ENCODE data around the gene NT5DC1.

NT5DC1 gene

GRCh38 chr6:116217069-116217468 lies 116.4 kb downstream of the NT5DC1 start:
- intact Hi-C loops (cut with DNase I): no loop called here
- DNase-seq: no peak

DNA sequence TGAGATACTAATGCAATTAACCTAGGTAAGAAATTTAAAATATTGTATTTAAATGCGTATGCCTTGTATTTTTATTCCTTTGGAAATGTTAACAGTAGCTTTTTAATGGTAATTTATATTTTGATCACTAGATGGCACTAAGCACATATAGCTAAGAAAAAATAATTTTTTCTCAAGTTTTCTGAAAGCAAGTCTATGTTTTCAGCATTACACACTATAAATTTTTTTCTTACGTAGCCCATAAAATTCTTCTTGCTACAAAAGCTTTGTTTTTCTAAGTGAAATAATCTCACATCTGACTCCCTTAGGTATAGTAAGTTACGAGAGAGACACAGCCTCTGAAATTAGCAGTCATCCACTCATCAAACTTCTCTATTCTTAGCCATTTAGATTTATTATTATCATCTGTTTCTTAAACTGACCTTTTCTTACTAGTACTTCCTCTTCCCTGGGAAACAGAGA lies 117.5 kb downstream of the NT5DC1 start:
- intact Hi-C loops (cut with DNase I): no loop called here

DNA sequence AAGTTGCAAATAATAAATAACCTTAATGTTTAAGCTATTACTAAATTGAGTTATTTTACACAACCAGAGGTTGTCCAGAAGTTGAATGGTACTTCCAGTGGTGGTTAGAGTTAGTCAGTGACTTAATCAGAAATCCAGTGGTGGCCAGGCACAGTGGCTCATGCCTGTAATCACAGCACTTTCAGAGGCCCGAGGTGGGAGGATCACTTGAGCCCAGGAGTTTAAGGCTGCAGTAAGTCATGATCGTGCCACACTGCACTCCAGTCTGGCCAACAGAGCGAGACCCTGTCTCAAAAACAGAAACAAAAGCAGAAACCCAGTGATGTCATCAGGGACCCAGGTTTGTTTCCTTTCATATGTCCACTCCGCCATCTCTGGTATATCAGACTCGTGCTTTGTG lies 118.2 kb downstream of the NT5DC1 start:
- intact Hi-C loops (cut with DNase I): no loop called here
- DNase-seq: no peak

More for the DNA sequence above, 117.5 kb downstream of the NT5DC1 start:
- DNase-seq: no peak

DNA sequence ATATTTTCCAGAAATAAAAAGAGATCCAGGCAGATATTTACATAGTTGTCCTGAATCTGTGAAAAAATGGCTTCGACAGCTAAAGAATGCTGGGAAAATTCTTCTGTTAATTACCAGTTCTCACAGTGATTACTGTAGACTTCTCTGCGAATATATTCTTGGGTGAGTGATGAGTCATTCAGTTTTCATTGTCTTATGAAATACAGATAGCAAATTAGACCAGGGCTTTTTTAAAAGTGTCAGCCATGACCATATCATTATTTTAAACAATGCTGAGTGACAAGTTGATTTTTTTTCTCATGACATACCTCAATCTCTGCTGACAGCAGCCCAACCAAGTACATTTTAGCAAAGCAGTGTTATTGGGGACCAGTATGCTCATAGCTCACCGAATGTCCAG lies 120.4 kb downstream of the NT5DC1 start:
- intact Hi-C loops (cut with DNase I): no loop called here
- no peak for DNase-seq

DNA sequence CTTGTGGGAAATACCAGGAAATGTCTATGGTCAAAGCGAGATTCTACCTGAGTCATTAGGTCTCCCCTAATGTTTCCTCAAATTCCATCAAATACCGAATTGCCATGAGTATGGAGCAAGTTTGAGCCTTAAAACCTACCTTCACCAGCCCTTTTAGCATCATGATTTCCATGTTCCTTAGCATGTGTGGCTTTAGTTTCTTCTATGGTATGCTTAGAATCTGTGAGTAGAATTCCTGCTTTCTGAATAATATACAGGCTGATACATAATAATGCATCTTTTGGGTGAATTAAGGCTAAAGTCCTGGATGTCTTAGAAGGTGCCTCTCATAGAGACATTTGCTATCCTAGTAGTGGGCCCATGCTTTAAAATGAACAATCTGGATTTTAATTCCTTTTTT lies 121.3 kb downstream of the NT5DC1 start:
- intact Hi-C loops (cut with DNase I): no loop called here

DNA sequence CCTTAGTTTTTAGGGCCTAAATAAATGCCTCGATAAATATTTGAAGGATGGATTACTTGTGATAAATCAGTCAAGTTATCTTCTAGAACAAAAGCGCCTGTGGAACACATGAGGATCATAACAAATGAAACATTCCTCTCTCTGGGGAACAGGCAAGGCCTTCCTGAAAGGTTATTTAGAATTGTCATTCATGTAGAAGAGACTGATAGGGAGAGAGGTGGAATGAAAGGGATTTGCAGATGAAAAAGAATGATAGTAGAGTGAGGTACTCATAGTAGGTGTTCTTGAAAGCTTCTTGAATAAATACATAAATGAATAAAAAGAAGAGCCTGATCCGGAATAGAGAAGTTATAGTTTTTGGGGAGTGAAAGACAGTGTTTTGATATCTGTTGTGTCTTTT lies 122.7 kb downstream of the NT5DC1 start:
- no peak for DNase-seq

More for the DNA sequence above, 121.3 kb downstream of the NT5DC1 start:
- no peak for DNase-seq

DNA sequence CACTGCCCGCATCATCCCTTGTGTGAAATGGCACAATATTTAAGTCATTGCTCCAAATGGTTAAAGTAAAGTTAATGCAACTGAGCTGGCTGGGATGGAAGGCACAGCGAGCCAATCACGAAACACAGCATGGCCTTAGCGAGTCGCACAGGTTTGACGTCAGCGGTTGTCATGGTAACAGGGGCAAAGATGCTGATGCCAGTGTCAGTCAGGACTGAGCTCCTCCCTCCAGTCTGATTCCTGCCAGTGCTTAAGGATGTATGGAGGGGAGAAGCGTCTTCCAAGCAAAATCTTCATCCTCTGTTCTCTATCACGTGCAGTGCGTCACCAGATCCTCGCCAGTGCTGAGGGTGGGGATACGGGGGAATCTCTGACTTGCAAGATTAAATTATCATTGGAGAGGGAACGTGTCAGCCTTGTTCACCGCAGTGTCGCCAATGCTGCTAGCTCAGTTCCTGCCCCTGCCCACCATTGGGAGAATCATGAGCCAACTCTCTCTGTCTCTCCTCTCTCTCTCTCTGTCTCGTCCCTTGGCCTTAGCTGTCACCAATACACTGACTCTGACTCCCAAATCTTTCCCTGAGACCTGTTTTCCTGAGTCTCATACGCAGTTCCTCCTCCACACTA lies 128.7 kb downstream of the NT5DC1 start:
- intact Hi-C loops (cut with DNase I): no loop called here
- peak; percentile 94 to 99 (median 98) for DNase-seq

More for the DNA sequence above, 122.7 kb downstream of the NT5DC1 start:
- intact Hi-C loops (cut with DNase I): no loop called here

DNA sequence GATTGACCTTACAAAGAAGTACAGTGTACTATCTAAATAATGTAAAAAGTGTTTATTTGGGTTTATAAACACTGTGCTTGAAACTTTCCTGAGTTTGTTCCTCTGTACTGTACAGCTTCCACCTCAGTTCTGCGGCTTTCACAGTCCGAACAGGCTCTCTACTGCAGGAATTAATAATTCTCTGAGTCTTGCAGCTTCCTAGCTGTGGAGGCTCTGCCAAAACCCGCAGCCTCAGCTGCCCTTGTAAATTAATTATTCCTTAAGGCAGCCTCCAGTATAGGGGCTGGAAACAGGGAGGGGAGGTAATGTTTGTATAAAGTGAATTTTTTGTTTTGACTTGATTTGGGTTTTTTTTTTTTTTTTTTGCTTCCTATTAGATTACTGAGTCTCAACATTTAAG lies 134.0 kb downstream of the NT5DC1 start:
- intact Hi-C loops (cut with DNase I): no loop called here
- no peak for DNase-seq

DNA sequence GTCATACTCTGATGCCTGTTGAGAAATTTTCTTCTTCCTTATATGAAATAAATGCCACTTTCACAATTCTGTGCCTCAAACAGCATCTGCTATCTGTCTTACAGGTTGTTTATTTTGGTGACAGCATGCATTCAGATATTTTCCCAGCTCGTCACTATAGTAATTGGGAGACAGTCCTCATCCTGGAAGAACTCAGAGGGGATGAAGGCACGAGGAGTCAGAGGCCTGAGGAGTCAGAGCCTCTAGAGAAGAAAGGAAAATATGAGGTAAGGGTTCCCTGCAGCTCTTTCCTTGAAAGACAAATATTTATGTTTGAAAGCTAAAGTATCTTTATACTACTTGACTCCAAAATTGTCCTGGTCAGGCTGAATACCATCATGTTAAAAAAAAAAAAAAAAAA lies 137.4 kb downstream of the NT5DC1 start:
- no peak for DNase-seq
- intact Hi-C loops (cut with DNase I): no loop called here

DNA sequence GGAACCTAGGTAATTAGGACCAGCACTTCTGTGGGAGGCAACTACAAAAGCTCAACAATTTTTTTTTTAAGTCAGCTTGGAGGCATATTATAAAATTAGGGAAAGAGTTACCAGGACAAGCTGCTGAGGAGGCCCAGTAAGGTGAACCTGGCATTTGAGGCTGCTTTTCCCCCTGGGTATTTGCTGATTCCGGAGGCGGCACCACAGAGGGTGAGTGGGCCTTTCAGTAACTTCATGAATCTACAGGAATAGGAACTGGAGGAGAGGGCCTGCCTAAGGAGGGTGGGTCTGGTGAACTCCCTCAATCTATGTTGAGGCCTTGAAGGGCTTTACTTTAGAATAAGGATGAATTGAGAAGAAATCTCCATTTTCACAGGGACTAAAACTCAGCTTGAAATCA lies 138.6 kb downstream of the NT5DC1 start:
- no peak for DNase-seq
- intact Hi-C loops (cut with DNase I): no loop called here

DNA sequence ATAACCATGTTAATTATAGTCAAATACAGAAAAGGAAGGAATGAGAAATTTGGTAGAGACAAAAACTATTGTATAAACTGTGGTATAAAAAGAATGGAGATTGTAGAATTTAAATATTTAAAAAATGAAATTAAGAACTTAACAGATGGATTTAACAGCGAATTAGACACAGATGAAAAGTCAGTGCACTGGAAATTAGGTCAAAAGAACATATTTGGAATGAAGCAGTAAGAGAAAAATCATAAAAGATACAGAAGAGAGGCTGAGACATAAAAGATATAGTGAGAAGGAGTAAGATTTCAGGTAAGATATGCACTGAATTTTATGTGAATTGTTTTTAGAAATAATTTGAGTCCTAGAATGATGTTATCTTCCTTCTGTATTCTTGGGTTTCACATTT lies 139.2 kb downstream of the NT5DC1 start:
- intact Hi-C loops (cut with DNase I): no loop called here
- DNase-seq: no peak

GRCh38 chr6:116244284-116244683 lies 143.6 kb downstream of the NT5DC1 start:
- intact Hi-C loops (cut with DNase I): no loop called here
- DNase-seq: no peak

DNA sequence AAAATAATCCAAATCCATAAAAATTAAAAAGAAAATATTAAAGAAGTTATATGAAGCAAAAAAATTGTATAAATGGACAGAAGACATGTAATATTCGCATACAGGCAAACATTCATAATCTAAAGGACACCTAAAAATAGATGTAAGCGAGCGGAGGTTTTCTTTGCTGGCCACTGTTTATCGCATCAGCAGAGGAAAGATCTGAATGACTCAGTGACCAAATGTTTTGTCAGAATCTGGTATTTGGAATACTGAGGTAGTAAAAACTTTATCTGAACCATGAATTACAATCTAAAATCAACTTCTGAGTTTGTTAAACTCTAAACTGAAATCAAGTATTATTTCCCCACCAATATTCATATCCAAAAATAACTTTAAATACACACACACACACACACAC lies 145.4 kb downstream of the NT5DC1 start:
- intact Hi-C loops (cut with DNase I): no loop called here
- DNase-seq: no peak

DNA sequence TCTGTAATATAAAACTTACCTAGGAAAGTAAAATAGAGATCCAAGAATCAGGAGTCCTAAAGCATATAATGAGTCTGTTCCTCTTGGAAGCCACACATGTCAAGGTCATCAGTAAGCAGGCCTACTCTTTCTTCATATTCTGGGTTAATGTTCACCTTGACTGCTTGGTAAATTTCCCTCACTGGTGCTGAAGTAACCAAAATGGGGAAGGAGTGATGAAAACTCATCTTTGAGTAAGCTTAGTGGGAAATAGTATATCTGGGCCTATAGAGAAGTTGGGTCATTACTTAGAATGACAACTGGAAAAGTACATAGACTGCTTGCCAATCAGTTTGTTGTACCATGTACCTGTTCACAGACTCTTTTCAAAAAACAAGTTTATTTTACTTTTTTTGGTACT lies 146.6 kb downstream of the NT5DC1 start:
- intact Hi-C loops (cut with DNase I): no loop called here
- no peak for DNase-seq

DNA sequence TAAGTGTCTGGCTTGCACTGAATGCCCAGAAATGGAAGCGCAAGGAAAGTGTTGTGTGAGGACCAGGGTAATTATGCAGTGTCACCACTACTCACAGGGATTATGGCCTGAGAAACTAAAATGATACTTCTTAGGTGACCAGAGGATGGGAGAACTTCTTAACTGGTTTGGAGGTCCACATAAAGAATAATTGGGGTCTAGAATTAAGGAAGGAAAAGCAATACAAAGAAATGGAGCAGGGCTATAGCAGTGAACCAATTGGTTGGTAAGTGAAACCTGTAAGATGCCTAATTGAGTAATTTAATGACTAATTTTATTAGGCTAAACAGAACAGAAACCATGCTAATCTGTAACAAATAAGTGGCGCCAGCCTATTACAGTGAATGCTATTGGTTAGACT lies 147.9 kb downstream of the NT5DC1 start:
- intact Hi-C loops (cut with DNase I): no loop called here
- DNase-seq: no peak

GRCh38 chr6:116251568-116252384 lies 151.1 kb downstream of the NT5DC1 start:
- DNase-seq: no peak
- intact Hi-C loops (cut with DNase I): no loop called here

DNA sequence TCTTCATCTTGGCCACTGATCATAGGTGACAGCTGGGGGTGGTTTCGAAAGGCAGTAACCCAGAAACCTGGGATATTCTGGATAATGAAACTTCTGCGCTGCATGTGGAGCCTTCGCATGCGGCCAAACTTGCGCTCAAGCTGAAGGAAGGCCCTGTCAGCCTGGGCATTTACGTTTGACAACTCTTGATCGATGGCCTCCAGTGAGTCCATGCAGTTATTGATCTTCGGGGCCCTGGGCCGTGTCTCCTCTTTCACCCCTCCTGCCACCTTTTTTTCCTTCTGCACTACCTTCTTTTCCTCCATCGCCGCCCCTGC lies 152.5 kb downstream of the NT5DC1 start:
- intact Hi-C loops (cut with DNase I): no loop called here
- DNase-seq: peak in 1 of 42 donors; percentile 75

GRCh38 chr6:116253505-116254296 lies 153.0 kb downstream of the NT5DC1 start, which contains the start of gene TSPYL4:
Gene TSPYL4, minus strand, starts transcription at chr6:116254075. Its CDS starts 67 bp downstream, at chr6:116254008.
- intact Hi-C loops (cut with DNase I): no loop called here
- DNase-seq: peak; percentile 89 to 98 (median 95)

DNA sequence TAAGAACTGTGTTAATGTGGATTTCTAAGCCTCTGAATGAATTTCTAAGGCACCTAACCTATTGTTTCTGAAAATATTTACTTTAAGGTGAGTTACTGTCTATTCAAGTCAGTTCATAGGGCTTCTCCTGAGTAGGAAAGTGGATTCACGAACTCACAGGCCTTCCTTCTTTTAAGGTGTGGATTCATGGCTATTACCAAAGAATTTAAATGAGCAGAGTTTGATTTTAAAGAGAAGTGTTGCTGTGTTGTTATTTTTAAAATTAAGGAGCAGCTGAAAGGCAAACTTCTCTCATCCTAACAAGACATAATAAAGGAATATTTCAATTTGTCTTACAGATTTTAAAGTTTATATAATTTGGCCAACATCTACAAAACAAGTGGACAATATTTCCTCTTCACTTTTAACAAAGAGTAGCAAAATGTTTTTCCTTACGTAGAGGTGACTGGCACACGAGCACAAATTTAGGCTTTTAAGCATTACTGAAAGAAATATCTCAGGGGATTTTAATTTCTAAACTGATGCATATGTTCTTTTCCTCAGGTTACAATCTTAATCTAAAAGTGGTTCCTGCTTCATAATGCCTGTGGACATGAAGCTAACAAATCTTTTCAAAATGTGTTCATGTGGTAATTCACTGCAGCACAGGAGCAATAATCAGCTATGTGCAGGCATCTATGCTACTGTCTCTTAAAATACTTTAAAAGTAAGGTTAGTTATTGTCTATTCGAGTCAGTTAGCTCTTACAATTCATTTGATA lies 153.8 kb downstream of the NT5DC1 start:
- DNase-seq: no peak
- intact Hi-C loops (cut with DNase I): no loop called here
